Upper lobe of left lung (tissue), 6 donors: ENCODE measurements around the gene RAB19. TPM values are rescaled to one million over a fixed set of nuclear protein-coding genes. Genes with fewer than 3 reads are reported as not detected.

Experiments
- ATAC-seq, 2 donors: fragments of 200-7000 bp; cut with Tn5 transposase; one replicate each; pipeline ENCODE4 v1.9.1; 2022; ENCODE audit warnings: mild to moderate bottlenecking in 2 of 2, moderate library complexity in 2 of 2; ENCODE audit not compliant: low FRiP score in 2 of 2
- DNase-seq, 2 donors: peaks; one replicate each; pipeline ENCODE4 v3.0.0-alpha.2; 2019 to 2020
- H3K27ac ChIP-seq, 4 donors: fragments of 200-600 bp; sonication (generic); one replicate each; pipeline ENCODE4 v1.5.1; 2016 to 2019
- H3K27me3 ChIP-seq, 4 donors: fragments of 200-600 bp; sonication (generic); one replicate each; pipeline ENCODE4 v1.5.1; 2017 to 2019
- H3K36me3 ChIP-seq, 4 donors: fragments of 200-600 bp; sonication (generic); one replicate each; pipeline ENCODE4 v1.5.1; 2016 to 2019
- H3K4me1 ChIP-seq, 4 donors: fragments of 200-600 bp; sonication (generic); one replicate each; pipeline ENCODE4 v1.5.1; 2018 to 2019
- H3K4me3 ChIP-seq, 4 donors: fragments of 200-600 bp; sonication (generic); one replicate each; pipeline ENCODE4 v1.5.1; 2017 to 2019; ENCODE audit warnings: mild to moderate bottlenecking in 2 of 4, moderate library complexity in 1 of 4
- H3K9me3 ChIP-seq, 4 donors: fragments of 200-600 bp; sonication (generic); one replicate each; pipeline ENCODE4 v1.5.1; 2018 to 2019
- EP300 ChIP-seq, 4 donors: sonication (generic); formaldehyde crosslinking; IDR thresholded peaks; one replicate each; pipeline ENCODE4 v1.5.1; 2017; ENCODE audit warnings: antibody characterized with exemption in 4 of 4, control low read depth in 2 of 4
- POLR2A ChIP-seq, 4 donors: fragments of 450-650 bp; IDR thresholded peaks; one replicate each; pipeline ENCODE4 v1.5.1; 2016 to 2017; ENCODE audit warnings: antibody characterized with exemption in 4 of 4, mild to moderate bottlenecking in 2 of 4
- POLR2AphosphoS5 ChIP-seq, 2 donors: sonication (generic); formaldehyde crosslinking; IDR thresholded peaks; one replicate each; pipeline ENCODE4 v1.5.1; 2017; ENCODE audit warnings: antibody characterized with exemption in 2 of 2
- WGBS, 2 donors: methylation state at CpG; one replicate each; pipeline ENCODE4 v1.1.5; 2017 to 2018; 5-methylcytosine and 5-hydroxymethylcytosine counted together
- total RNA-seq, 6 donors: library from RNA; depleted of rRNA in 4 of 6; stranded (reverse); fragments of >200 nt in 4 of 6; gene quantifications; one replicate each; pipeline versions ENCODE4 v1.1.0 to v1.2.1, GENCODE V29; 2016 to 2021
- TF ChIP-seq, protein P1 (sequence below), 6 experiments: fragments of 450-650 bp in 4 of 6; fragments of 200-600 bp in 2 of 6; sonication (generic) in 2 of 6; IDR thresholded peaks; one replicate each; pipeline ENCODE4 v1.5.1; 2016 to 2019; ENCODE audit warnings: antibody characterized with exemption in 6 of 6
- donor health status: DM: no; HTN: no; CAD: no; lungs with moderate emphysema.
- donor health status: DM: no; HTN: yes; CAD: no; lungs with severe emphysema.

RAB19 gene, protein sequence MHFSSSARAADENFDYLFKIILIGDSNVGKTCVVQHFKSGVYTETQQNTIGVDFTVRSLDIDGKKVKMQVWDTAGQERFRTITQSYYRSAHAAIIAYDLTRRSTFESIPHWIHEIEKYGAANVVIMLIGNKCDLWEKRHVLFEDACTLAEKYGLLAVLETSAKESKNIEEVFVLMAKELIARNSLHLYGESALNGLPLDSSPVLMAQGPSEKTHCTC
- total RNA-seq = 1 to 10 TPM; 1.2 to 7.3 (median 2.8) TPM

- Histone ChIP-seq H3K27me3 (no peaks in the 10 kb centered on the region), H3K9me3 (no peaks in the 10 kb centered on the region), H3K4me3 (peak within 1 kb of the TSS in 3 of 4 donors; percentile 37 to 48 (median 45)), H3K36me3 (no peaks in the 10 kb centered on the region), H3K27ac (peak within 1 kb of the TSS in 3 of 4 donors; percentile 28 to 65 (median 53)), H3K4me1 (peaks cover 0 to 13% (median 3%) of the 10 kb centered on the region in 4 donors)
- WGBS, 2 donors = 7 to 15% methylated on average over 22 of the region's 22 CpGs
- ATAC-seq = peak; percentile 70 to 83
- DNase-seq = peak; percentile 73 to 78
- TF ChIP-seq, protein P1, sequence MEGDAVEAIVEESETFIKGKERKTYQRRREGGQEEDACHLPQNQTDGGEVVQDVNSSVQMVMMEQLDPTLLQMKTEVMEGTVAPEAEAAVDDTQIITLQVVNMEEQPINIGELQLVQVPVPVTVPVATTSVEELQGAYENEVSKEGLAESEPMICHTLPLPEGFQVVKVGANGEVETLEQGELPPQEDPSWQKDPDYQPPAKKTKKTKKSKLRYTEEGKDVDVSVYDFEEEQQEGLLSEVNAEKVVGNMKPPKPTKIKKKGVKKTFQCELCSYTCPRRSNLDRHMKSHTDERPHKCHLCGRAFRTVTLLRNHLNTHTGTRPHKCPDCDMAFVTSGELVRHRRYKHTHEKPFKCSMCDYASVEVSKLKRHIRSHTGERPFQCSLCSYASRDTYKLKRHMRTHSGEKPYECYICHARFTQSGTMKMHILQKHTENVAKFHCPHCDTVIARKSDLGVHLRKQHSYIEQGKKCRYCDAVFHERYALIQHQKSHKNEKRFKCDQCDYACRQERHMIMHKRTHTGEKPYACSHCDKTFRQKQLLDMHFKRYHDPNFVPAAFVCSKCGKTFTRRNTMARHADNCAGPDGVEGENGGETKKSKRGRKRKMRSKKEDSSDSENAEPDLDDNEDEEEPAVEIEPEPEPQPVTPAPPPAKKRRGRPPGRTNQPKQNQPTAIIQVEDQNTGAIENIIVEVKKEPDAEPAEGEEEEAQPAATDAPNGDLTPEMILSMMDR (IDR thresholded peaks at IDR 0.05) = no peak
- TF ChIP-seq POLR2A (IDR thresholded peaks at IDR 0.05) (no peak), EP300 (IDR thresholded peaks at IDR 0.05) (no peak), POLR2AphosphoS5 (IDR thresholded peaks at IDR 0.05) (no peak)
Observed at GRCh38 chr7:140403878-140404564, at the start of gene RAB19. Gene RAB19, plus strand, starts transcription at chr7:140404058. Its CDS starts 3,589 bp downstream, at chr7:140407647.

DNA sequence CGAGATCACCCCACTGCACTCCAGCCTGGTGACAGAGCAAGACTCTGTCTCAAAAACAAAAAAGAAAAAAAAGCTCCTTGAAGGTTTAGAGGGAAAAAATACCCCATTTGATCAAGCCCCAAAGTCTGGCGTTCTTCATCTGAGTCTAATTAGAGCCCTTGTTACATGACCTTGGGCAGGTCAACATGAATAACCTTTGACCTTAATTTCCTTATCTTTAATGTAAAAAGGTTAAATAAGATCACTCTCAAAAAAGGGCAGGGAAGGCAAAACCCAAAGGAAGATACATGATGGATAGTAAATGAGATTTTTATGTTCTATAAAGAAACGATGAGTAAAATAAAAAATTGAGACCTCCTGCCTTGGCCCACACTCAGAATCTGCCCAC is 45.8 kb upstream of the RAB19 start:
- no peak for DNase-seq
- Histone ChIP-seq H3K4me1 (peaks cover 0 to 5% (median 2%) of the 10 kb centered on the region in 4 donors), H3K9me3 (no peaks in the 10 kb centered on the region), H3K36me3 (peaks cover 3 to 50% (median 8%) of the 10 kb centered on the region in 4 donors), H3K4me3 (no peak overlapping the region), H3K27me3 (no peaks in the 10 kb centered on the region), H3K27ac (no peak overlapping the region)
- no peak for TF ChIP-seq EP300 (IDR thresholded peaks at IDR 0.05)
- TF ChIP-seq POLR2AphosphoS5 (IDR thresholded peaks at IDR 0.05) = no peak
- no peak for TF ChIP-seq POLR2A (IDR thresholded peaks at IDR 0.05)
- TF ChIP-seq, protein P1 (IDR thresholded peaks at IDR 0.05) = no peak
- 88 to 97% methylated on average over 3 of the region's 3 CpGs for WGBS, 2 donors
- no peak for ATAC-seq

DNA sequence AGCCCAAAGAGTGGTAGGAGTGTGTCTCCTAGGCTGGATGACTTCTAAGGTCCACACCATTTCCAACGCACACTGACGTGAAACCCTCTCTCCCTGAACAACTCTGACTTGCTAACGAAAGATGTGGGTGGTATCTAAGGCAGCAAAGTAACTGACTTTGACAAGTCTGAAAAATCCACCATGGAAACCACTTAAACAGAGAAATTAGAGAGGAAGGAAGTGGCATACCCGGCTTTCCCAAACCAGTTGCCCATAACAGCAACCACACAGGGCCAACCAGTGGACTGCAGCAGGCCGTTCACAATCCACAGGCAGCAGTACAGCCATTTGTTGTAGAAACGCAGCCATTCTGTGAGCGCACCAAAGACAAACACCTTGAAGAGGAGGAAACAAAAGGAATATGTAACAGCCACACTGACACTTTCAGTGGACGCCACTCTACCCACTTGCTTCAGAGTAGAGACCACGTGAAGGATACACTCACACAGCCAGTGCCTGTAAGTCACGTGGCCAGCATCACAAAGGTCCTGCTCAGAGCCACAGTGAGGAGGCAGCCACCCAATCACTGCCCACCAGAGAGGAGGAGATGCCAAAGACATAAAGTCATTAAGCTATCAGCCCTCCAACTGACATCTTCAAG is 45.3 kb upstream of the RAB19 start:
- H3K9me3 ChIP-seq = no peaks in the 10 kb centered on the region
- DNase-seq (peak in 1 of 2 donors; percentile 34), ATAC-seq (peak in 1 of 2 donors; percentile 61)
- peak overlapping the region in 2 of 4 donors; percentile 5 for H3K4me3 ChIP-seq
- peaks cover 3 to 44% (median 7%) of the 10 kb centered on the region in 4 donors for H3K36me3 ChIP-seq
- 64 to 68% methylated on average over 10 of the region's 10 CpGs for WGBS, 2 donors
- no peak for TF ChIP-seq POLR2AphosphoS5 (IDR thresholded peaks at IDR 0.05)
- H3K27me3 ChIP-seq = no peaks in the 10 kb centered on the region
- H3K27ac ChIP-seq = peak overlapping the region in 2 of 4 donors; percentile 6 to 11
- peaks cover 0 to 5% (median 2%) of the 10 kb centered on the region in 4 donors for H3K4me1 ChIP-seq

- Histone ChIP-seq H3K4me3 (no peak overlapping the region), H3K27ac (no peak overlapping the region), H3K36me3 (peaks cover 0 to 33% (median 3%) of the 10 kb centered on the region in 4 donors), H3K9me3 (no peaks in the 10 kb centered on the region), H3K27me3 (no peaks in the 10 kb centered on the region), H3K4me1 (peaks cover 0 to 5% (median 2%) of the 10 kb centered on the region in 4 donors)
- TF ChIP-seq EP300 (IDR thresholded peaks at IDR 0.05) (no peak), POLR2A (IDR thresholded peaks at IDR 0.05) (no peak), POLR2AphosphoS5 (IDR thresholded peaks at IDR 0.05) (no peak)
- TF ChIP-seq, protein P1 (IDR thresholded peaks at IDR 0.05) = no peak
- DNase-seq (no peak), ATAC-seq (no peak)
- 79 to 82% methylated on average over 6 of the region's 6 CpGs for WGBS, 2 donors
Observed at GRCh38 chr7:140360697-140361229, 43.1 kb upstream of the RAB19 start.

DNA sequence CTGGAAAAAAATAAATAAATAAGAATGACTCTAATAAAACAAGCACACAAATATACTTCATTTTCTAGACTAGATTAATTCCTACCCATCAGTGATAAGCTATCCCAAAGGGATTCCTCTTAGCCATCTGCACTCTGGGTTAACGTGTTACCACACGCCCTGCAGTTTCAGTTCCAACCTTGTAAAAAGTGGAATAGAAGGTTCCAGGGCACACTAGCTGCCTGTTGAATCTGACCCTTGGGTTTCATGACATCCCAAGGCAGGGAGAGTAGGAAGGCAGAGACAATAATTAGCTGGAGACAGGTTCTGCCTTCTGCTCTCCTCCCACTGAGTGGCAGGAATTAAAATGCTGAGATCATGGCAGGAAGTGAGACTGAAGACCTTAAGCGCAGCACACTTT is 39.0 kb upstream of the RAB19 start:
- H3K4me1 ChIP-seq = no peaks in the 10 kb centered on the region
- WGBS, 2 donors = 85 to 88% methylated on average over 3 of the region's 3 CpGs

More for the DNA sequence above, 39.0 kb upstream of the RAB19 start:
- H3K27me3 ChIP-seq = no peaks in the 10 kb centered on the region
- peaks cover 0 to 37% (median 5%) of the 10 kb centered on the region in 4 donors for H3K36me3 ChIP-seq
- no peak for DNase-seq
- TF ChIP-seq POLR2A (IDR thresholded peaks at IDR 0.05) (no peak), EP300 (IDR thresholded peaks at IDR 0.05) (no peak), POLR2AphosphoS5 (IDR thresholded peaks at IDR 0.05) (no peak)
- TF ChIP-seq, protein P1 (IDR thresholded peaks at IDR 0.05) = no peak
- H3K9me3 ChIP-seq = no peaks in the 10 kb centered on the region
- peak in 1 of 2 donors; percentile 53 for ATAC-seq
- H3K27ac ChIP-seq = no peak overlapping the region
- no peak overlapping the region for H3K4me3 ChIP-seq
